PC-3 (cell line): ENCODE results near the gene TWNK. TPM values are rescaled to one million over a fixed set of nuclear protein-coding genes. Genes with fewer than 3 reads are reported as not detected.
"Not testable (repeated sequence)": the region's sequence is repeated elsewhere in the genome, so short reads cannot be mapped to it uniquely, and the experiment has no call there.

ENCODE experiments used
- ATAC-seq: fragments of 200-7000 bp; cut with Tn5 transposase; 2 replicates; pipeline ENCODE4 v1.9.1; 2020; ENCODE audit warnings: mild to moderate bottlenecking, moderate library complexity
- BruUV-seq: library from RNA; stranded (reverse); fragments of 400-500 nt; replicated peaks from 2 replicates; lab custom pipeline; 2021; lab: Mats Ljungman, UMichigan
- CTCF ChIA-PET: fragments of 300-600 bp; sonication (Branson Sonifier 250); formaldehyde crosslinking; loops from one replicate; lab custom pipeline; 2022; ENCODE audit warnings: antibody characterized with exemption; lab: Charles Lee
- POLR2A ChIA-PET: fragments of 300-600 bp; sonication (Branson Sonifier 250); formaldehyde crosslinking; loops from one replicate; lab custom pipeline; 2022; ENCODE audit warnings: antibody characterized with exemption; ENCODE audit not compliant: unreplicated experiment; lab: Charles Lee
- DNase-seq: peaks from one replicate; pipeline ENCODE4 v3.0.0-alpha.2; 2015
- H2AFZ ChIP-seq: fragments of 300-600 bp; sonication (generic); 2 replicates; pipeline ENCODE4 v1.6.0; 2016; ENCODE audit warnings: antibody characterized with exemption, low read length
- H3F3A ChIP-seq: fragments of 300-600 bp; sonication (generic); one replicate; pipeline ENCODE4 v1.6.0; 2017; ENCODE audit warnings: antibody characterized with exemption, low read length, control low read depth, mild to moderate bottlenecking; ENCODE audit not compliant: unreplicated experiment
- H3K27ac ChIP-seq: fragments of 300-600 bp; sonication (generic); 2 replicates; pipeline ENCODE4 v1.5.1; 2016; ENCODE audit warnings: mild to moderate bottlenecking, low read length
- H3K27me3 ChIP-seq: fragments of 300-600 bp; sonication (generic); 2 replicates; pipeline ENCODE4 v1.6.1; 2016; ENCODE audit warnings: low read length, mixed read lengths
- H3K36me3 ChIP-seq: fragments of 300-600 bp; sonication (generic); 2 replicates; pipeline ENCODE4 v1.6.1; 2016; ENCODE audit warnings: low read depth, mixed run types, low read length, mixed read lengths
- H3K4me1 ChIP-seq: fragments of 300-600 bp; sonication (generic); 2 replicates; pipeline ENCODE4 v1.5.1; 2016; ENCODE audit warnings: low read length; ENCODE audit not compliant: insufficient read depth
- H3K4me2 ChIP-seq: fragments of 300-600 bp; sonication (generic); 2 replicates; pipeline ENCODE4 v1.6.0; 2016; ENCODE audit warnings: low read length
- H3K4me3 ChIP-seq: fragments of 300-600 bp; sonication (generic); 2 replicates; pipeline ENCODE4 v1.5.1; 2016; ENCODE audit warnings: mild to moderate bottlenecking, low read length, mixed read lengths
- H3K79me2 ChIP-seq: fragments of 300-600 bp; sonication (generic); 2 replicates; pipeline ENCODE4 v1.6.1; 2017; ENCODE audit warnings: low read length, mixed read lengths
- H3K9ac ChIP-seq: fragments of 300-600 bp; sonication (generic); 2 replicates; pipeline ENCODE4 v1.6.0; 2016; ENCODE audit warnings: mild to moderate bottlenecking, low read length
- H3K9me2 ChIP-seq: fragments of 300-600 bp; sonication (generic); replicated peaks from 2 replicates; pipeline ENCODE4 v1.6.1; 2016; ENCODE audit warnings: mixed run types, low read length, mixed read lengths
- H3K9me3 ChIP-seq: fragments of 300-600 bp; sonication (generic); 2 replicates; pipeline ENCODE4 v1.6.1; 2016; ENCODE audit warnings: low read length, mixed read lengths
- H4K20me1 ChIP-seq: fragments of 300-600 bp; sonication (generic); 2 replicates; pipeline ENCODE4 v1.6.1; 2016; ENCODE audit warnings: low read length, mixed read lengths
- CTCF ChIP-seq: fragments of 300-600 bp; sonication (generic); conservative IDR thresholded peaks from 2 replicates; pipeline ENCODE4 v1.5.1; 2017; ENCODE audit warnings: antibody characterized with exemption, low read depth, mild to moderate bottlenecking, low read length
- EZH2 ChIP-seq: fragments of 300-600 bp; sonication (generic); IDR thresholded peaks from one replicate; pipeline ENCODE4 v1.6.1; 2017; ENCODE audit warnings: antibody characterized with exemption, mild to moderate bottlenecking, low read length; ENCODE audit not compliant: unreplicated experiment
- EZH2phosphoT487 ChIP-seq: fragments of 300-600 bp; sonication (generic); IDR thresholded peaks from 2 replicates; pipeline ENCODE4 v1.6.1; 2018; ENCODE audit warnings: mild to moderate bottlenecking, antibody characterized with exemption, low read length, borderline replicate concordance
- intact Hi-C: fragments of 100-400 bp; cut with micrococcal nuclease; formaldehyde crosslinking; loops from 2 replicates; pipeline ENCODE4 v1.9.0; 2023
- total RNA-seq: library from RNA; depleted of rRNA; stranded (reverse); fragments of >200 nt; gene quantifications from 2 replicates; pipeline ENCODE4 v1.2.3, GENCODE V29; 2014

Gene TWNK
- total RNA-seq, 1 experiment from 2014 or later: 7.5 TPM

DNA sequence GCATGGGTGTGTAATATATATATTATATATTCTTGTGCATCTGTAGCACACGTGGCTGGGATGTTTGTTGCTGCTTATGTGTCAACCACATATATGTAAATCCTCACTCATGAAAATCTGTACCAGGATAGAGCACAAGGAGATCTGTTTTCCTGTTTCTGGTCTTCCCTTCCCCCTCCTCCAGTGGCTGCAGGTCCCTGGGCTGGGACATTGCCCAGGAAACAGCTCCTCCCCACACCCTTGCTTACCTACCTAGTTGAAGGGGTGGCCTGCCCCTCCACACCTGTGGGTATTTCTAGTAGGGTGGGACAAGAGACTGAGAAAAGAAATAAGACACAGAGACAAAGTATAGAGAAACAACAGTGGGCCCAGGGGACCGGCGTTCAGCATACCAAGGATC lies 45.9 kb downstream of the TWNK start:
- Histone ChIP-seq H3F3A (no peaks in the 10 kb centered on the region), H3K9me3 (no peaks in the 10 kb centered on the region), H3K27me3 (no peaks in the 10 kb centered on the region), H3K9me2 (no peaks in the 10 kb centered on the region), H3K9ac (peak overlapping the region; percentile 85), H2AFZ (0 out of 2 replicates have a peak overlapping the region, but pooled peaks have one; percentile 80), H3K27ac (peak overlapping the region; percentile 95), H3K4me1 (peaks cover 8% of the 10 kb centered on the region), H3K4me2 (peak overlapping the region; percentile 96), H3K79me2 (peaks cover 16% of the 10 kb centered on the region), H3K4me3 (peak overlapping the region; percentile 83), H4K20me1 (no peaks in the 10 kb centered on the region), H3K36me3 (peaks cover 9% of the 10 kb centered on the region; the same call in 1 of the 2 replicates)
- ATAC-seq: no peak
- DNase-seq: no peak
- TF ChIP-seq EZH2 (no peak), CTCF (no peak), EZH2phosphoT487 (no peak)
- BruUV-seq: no TSS peak
- POLR2A ChIA-PET: no interaction called here
- intact Hi-C loops: no loop called here
- CTCF ChIA-PET: no interaction called here

- DNase-seq, ATAC-seq, H3K4me1 ChIP-seq, H3K4me2 ChIP-seq, CTCF ChIA-PET, H3K9me3 ChIP-seq, H2AFZ ChIP-seq, H3K4me3 ChIP-seq, BruUV-seq, H3K36me3 ChIP-seq, H4K20me1 ChIP-seq, H3K27me3 ChIP-seq, intact Hi-C loops, H3F3A ChIP-seq, H3K9ac ChIP-seq, H3K27ac ChIP-seq, H3K9me2 ChIP-seq, POLR2A ChIA-PET: not testable (repeated sequence)
- H3K79me2 ChIP-seq: peaks cover 16% of the 10 kb centered on the region
Observed at GRCh38 chr10:101034404-101034803, 47.1 kb downstream of the TWNK start.

- no peaks in the 10 kb centered on the region for H3K27me3 ChIP-seq
- peaks cover 8% of the 10 kb centered on the region for H3K4me1 ChIP-seq
- H3K27ac ChIP-seq: no peak overlapping the region
- no peaks in the 10 kb centered on the region for H4K20me1 ChIP-seq
- H3K9me2 ChIP-seq: no peaks in the 10 kb centered on the region
- H3K36me3 ChIP-seq: peaks cover 9% of the 10 kb centered on the region; the same call in 1 of the 2 replicates
- no TSS peak for BruUV-seq
- no peak for ATAC-seq
- TF ChIP-seq EZH2 (no peak), CTCF (no peak), EZH2phosphoT487 (no peak)
- no peak overlapping the region for H3K9ac ChIP-seq
- POLR2A ChIA-PET: no interaction called here
- H3K4me3 ChIP-seq: no peak overlapping the region
- H3K79me2 ChIP-seq: peaks cover 16% of the 10 kb centered on the region
- no peak overlapping the region for H3K4me2 ChIP-seq
- no peak overlapping the region for H2AFZ ChIP-seq
- intact Hi-C loops: no loop called here
- DNase-seq: no peak
- no peaks in the 10 kb centered on the region for H3F3A ChIP-seq
- H3K9me3 ChIP-seq: no peaks in the 10 kb centered on the region
- CTCF ChIA-PET: no interaction called here
Observed at GRCh38 chr10:101035314-101035713, 48.0 kb downstream of the TWNK start.
